ENCODE data around the gene LCN12. TPM values are rescaled to one million over a fixed set of nuclear protein-coding genes. Genes with fewer than 3 reads are reported as not detected.
A peak's percentile ranks its signal among the peaks of the same experiment; 100 is the strongest.

Gene LCN12
- total and polyA plus RNA-seq, 11 donors = 0.46 to 23.7 (median 4.2) TPM

DNA sequence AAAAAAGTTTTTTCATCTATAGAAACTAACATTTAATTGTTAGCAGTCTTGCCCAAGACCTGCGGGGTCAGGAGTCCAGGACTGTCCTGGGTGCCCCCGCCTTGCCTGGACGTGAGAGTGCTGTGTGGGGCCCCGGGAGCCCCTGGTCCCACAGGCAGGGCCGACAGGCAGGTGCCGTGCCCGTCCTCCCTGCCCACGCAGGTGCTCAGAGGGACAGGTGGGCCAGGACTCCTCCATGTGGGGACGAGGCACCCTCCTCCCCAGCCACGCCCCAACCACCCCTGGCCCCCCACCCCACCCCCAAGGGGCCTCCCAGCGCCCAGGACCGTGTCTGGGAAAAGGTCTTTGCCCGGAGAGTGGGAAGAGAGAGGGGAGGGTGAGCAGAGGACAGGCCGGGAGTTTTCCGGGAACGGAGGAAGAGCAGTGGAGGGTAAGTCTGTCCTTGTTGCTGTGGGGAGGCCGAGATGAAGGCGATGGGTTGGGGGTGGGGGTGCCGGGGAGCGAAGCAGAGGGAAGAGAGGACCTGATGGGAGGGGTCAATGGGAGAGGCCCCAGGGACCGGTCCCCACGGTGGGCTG, 2.7 kb upstream of the LCN12 start:
- peaks cover 0 to 60% (median 27%) of the 10 kb centered on the region in 12 donors for H3K4me1 ChIP-seq
- no peaks in the 10 kb centered on the region for H3K9me3 ChIP-seq
- intact Hi-C loops (cut with DNase I) = loop anchor here in 8 of 10 donors (1.0 to 5.0 kb wide), 9 partner anchors 28 to 157 kb away; partner anchors contain the start of genes PAXX (in 3 of the 8), ABCA2 (in 1 of the 8), CLIC3 (in 1 of the 8) and FUT7 (in 1 of the 8)
- DNase-seq = peak in 1 of 5 donors; percentile 58
- ATAC-seq = peak in 1 of 4 donors; percentile 0
- H3K27me3 ChIP-seq = no peaks in the 10 kb centered on the region
- 2 to 21% (median 16%) methylated on average over 12 to 22 of the region's 22 CpGs for WGBS, 4 donors
- peak overlapping the region; percentile 71 to 98 (median 90) for H3K27ac ChIP-seq
- TF ChIP-seq POLR2A (IDR thresholded peaks at IDR 0.05) = no peak
- TF ChIP-seq, protein P1, sequence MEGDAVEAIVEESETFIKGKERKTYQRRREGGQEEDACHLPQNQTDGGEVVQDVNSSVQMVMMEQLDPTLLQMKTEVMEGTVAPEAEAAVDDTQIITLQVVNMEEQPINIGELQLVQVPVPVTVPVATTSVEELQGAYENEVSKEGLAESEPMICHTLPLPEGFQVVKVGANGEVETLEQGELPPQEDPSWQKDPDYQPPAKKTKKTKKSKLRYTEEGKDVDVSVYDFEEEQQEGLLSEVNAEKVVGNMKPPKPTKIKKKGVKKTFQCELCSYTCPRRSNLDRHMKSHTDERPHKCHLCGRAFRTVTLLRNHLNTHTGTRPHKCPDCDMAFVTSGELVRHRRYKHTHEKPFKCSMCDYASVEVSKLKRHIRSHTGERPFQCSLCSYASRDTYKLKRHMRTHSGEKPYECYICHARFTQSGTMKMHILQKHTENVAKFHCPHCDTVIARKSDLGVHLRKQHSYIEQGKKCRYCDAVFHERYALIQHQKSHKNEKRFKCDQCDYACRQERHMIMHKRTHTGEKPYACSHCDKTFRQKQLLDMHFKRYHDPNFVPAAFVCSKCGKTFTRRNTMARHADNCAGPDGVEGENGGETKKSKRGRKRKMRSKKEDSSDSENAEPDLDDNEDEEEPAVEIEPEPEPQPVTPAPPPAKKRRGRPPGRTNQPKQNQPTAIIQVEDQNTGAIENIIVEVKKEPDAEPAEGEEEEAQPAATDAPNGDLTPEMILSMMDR (IDR thresholded peaks at IDR 0.05) = no peak
- H3K36me3 ChIP-seq = no peaks in the 10 kb centered on the region
- H3K4me3 ChIP-seq = peak overlapping the region; percentile 35 to 75 (median 71)

- DNase-seq (peak; percentile 95 to 98 (median 97)), ATAC-seq (peak; percentile 85 to 90 (median 88))
- Histone ChIP-seq H3K27ac (peak overlapping the region; percentile 71 to 98 (median 90)), H3K9me3 (no peaks in the 10 kb centered on the region), H3K27me3 (no peaks in the 10 kb centered on the region), H3K4me3 (peak overlapping the region; percentile 35 to 75 (median 71)), H3K4me1 (peaks cover 0 to 56% (median 27%) of the 10 kb centered on the region in 12 donors), H3K36me3 (no peaks in the 10 kb centered on the region)
- 0 to 3% (median 2%) methylated on average over 9 to 63 of the region's 63 CpGs for WGBS, 4 donors
- intact Hi-C loops (cut with DNase I) = loop anchor here in 9 of 10 donors (1.0 to 5.0 kb wide), 12 partner anchors 25 to 158 kb away; partner anchors contain the start of genes PAXX (in 4 of the 9), ABCA2 (in 3 of the 9), PTGDS (in 3 of the 9) and CLIC3 (in 1 of the 9)
- TF ChIP-seq POLR2A (IDR thresholded peaks at IDR 0.05) = peak; percentile 59 to 93
- TF ChIP-seq, protein P1 (IDR thresholded peaks at IDR 0.05) = peak in 9 of 12 donors; percentile 11 to 35 (median 27)
Observed at GRCh38 chr9:136949817-136950655, 2.0 kb upstream of the LCN12 start.

- Histone ChIP-seq H3K27ac (peak overlapping the region; percentile 71 to 98 (median 90)), H3K4me1 (peaks cover 0 to 54% (median 26%) of the 10 kb centered on the region in 12 donors)
- intact Hi-C loops (cut with DNase I) = loop anchor here in 5 of 10 donors (1.0 to 5.0 kb wide), 5 partner anchors 24 to 78 kb away; partner anchors contain the start of genes ABCA2 (in 2 of the 5), PTGDS (in 2 of the 5) and PAXX (in 1 of the 5)
Observed at GRCh38 chr9:136950656-136951276, 1.3 kb upstream of the LCN12 start.

More at GRCh38 chr9:136950656-136951276, 1.3 kb upstream of the LCN12 start:
- Histone ChIP-seq H3K36me3 (no peaks in the 10 kb centered on the region), H3K27me3 (no peaks in the 10 kb centered on the region), H3K4me3 (peak overlapping the region in 11 of 12 donors; percentile 35 to 75 (median 71)), H3K9me3 (no peaks in the 10 kb centered on the region)
- DNase-seq (peak in 2 of 5 donors; percentile 60 to 73), ATAC-seq (peak; percentile 19 to 55 (median 42))
- WGBS, 4 donors = 37 to 49% (median 40%) methylated on average over 6 to 9 of the region's 9 CpGs
- TF ChIP-seq POLR2A (IDR thresholded peaks at IDR 0.05) = no peak
- TF ChIP-seq, protein P1 (IDR thresholded peaks at IDR 0.05) = no peak

Data from heart left ventricle (tissue), 16 donors.